Neural progenitor cell (in vitro differentiated cells): Measurements from ENCODE around the gene CDA.

Experiments used
- EZH2 ChIP-seq: fragments of 200-600 bp; sonication (generic); IDR thresholded peaks from 2 replicates; pipeline ENCODE4 v1.6.1; 2017; ENCODE audit warnings: antibody characterized with exemption, mild to moderate bottlenecking, moderate library complexity
- TF ChIP-seq, protein P1 (sequence below): fragments of 200-600 bp; sonication (generic); IDR thresholded peaks from 2 replicates; pipeline ENCODE4 v1.5.1; 2017; ENCODE audit warnings: antibody characterized with exemption, mild to moderate bottlenecking

DNA sequence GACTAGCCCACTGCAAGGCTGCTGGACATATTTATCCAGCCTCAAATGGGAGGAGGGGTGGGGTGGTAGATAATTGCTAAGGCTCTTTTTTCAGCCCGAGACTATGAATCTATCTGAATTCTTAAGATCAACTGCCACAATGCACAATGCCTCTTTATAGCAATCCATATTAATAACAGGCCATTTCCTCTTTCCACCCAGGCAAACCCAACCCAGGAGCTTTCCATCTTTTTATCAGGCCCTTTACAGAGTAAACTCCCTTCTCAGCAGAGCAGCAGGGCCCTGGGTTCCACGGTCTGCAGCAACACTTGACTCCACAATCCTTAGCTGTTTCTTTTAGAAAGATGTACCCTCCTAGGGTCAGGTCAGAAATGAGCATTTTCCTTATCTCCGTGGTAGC lies 71.5 kb downstream of the CDA start:
- TF ChIP-seq, protein P1, sequence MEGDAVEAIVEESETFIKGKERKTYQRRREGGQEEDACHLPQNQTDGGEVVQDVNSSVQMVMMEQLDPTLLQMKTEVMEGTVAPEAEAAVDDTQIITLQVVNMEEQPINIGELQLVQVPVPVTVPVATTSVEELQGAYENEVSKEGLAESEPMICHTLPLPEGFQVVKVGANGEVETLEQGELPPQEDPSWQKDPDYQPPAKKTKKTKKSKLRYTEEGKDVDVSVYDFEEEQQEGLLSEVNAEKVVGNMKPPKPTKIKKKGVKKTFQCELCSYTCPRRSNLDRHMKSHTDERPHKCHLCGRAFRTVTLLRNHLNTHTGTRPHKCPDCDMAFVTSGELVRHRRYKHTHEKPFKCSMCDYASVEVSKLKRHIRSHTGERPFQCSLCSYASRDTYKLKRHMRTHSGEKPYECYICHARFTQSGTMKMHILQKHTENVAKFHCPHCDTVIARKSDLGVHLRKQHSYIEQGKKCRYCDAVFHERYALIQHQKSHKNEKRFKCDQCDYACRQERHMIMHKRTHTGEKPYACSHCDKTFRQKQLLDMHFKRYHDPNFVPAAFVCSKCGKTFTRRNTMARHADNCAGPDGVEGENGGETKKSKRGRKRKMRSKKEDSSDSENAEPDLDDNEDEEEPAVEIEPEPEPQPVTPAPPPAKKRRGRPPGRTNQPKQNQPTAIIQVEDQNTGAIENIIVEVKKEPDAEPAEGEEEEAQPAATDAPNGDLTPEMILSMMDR: no peak
- TF ChIP-seq EZH2: no peak
